ENCODE data around the gene HMGN2.
"Not testable (repeated sequence)": the region's sequence is repeated elsewhere in the genome, so short reads cannot be mapped to it uniquely, and the experiment has no call there.

DNA sequence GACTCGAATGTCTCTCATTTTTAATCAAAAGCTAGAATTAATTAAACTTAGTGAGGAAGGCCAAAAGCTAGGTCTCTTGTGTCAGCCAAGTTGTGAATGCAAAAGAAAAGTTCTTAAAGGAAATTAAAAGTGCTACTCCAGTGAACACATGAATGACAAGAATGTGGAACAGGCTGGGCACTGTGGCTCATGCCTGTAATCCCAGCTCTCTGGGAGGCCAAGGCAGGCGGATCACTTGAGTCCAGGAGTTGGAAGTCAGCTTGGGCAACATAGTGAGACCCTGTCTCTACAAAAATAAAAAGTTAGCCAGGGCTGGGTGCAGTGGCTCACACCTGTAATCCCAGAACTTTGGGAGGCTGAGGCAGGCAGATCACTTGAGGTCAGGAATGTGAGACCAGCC, 38.5 kb downstream of the HMGN2 start:
- TF ChIP-seq, protein P1, sequence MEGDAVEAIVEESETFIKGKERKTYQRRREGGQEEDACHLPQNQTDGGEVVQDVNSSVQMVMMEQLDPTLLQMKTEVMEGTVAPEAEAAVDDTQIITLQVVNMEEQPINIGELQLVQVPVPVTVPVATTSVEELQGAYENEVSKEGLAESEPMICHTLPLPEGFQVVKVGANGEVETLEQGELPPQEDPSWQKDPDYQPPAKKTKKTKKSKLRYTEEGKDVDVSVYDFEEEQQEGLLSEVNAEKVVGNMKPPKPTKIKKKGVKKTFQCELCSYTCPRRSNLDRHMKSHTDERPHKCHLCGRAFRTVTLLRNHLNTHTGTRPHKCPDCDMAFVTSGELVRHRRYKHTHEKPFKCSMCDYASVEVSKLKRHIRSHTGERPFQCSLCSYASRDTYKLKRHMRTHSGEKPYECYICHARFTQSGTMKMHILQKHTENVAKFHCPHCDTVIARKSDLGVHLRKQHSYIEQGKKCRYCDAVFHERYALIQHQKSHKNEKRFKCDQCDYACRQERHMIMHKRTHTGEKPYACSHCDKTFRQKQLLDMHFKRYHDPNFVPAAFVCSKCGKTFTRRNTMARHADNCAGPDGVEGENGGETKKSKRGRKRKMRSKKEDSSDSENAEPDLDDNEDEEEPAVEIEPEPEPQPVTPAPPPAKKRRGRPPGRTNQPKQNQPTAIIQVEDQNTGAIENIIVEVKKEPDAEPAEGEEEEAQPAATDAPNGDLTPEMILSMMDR (IDR thresholded peaks at IDR 0.05; ENCODE audit: borderline replicate concordance, extremely low read depth, low read length, poor library complexity, severe bottlenecking) = not testable (repeated sequence)
- TF ChIP-seq EZH2 (IDR thresholded peaks at IDR 0.05; ENCODE audit: borderline replicate concordance, low read depth, low read length, severe bottlenecking) = not testable (repeated sequence)

Data from DND-41 (cell line).